GM19455 (cell line): ENCODE results near the gene KRT2.
"Not testable (repeated sequence)": the region's sequence is repeated elsewhere in the genome, so short reads cannot be mapped to it uniquely, and the experiment has no call there.

Experiments
- ATAC-seq: cut with Tn5 transposase; IDR thresholded peaks from one replicate; pipeline ENCODE4 v1.9.1; 2021; ENCODE audit not compliant: unreplicated experiment

Gene KRT2

GRCh38 chr12:52685406-52685890, 33.4 kb upstream of the KRT2 start:
- no peak for ATAC-seq

GRCh38 chr12:52684431-52684830, 32.4 kb upstream of the KRT2 start:
- no peak for ATAC-seq

- no peak for ATAC-seq
Observed at GRCh38 chr12:52683575-52684300, 31.7 kb upstream of the KRT2 start.

- ATAC-seq = no peak
Observed at GRCh38 chr12:52682938-52683574, 31.0 kb upstream of the KRT2 start.

- no peak for ATAC-seq
Observed at GRCh38 chr12:52682381-52682660, 30.3 kb upstream of the KRT2 start.

- ATAC-seq = no peak
Observed at GRCh38 chr12:52681526-52682380, 29.7 kb upstream of the KRT2 start.

- no peak for ATAC-seq
Observed at GRCh38 chr12:52680363-52680762, 28.4 kb upstream of the KRT2 start, which contains the start of gene KRT1. Gene KRT1, minus strand, starts transcription at chr12:52680407. Its CDS starts 59 bp downstream, at chr12:52680348.

- no peak for ATAC-seq
Observed at GRCh38 chr12:52679875-52680274, 27.9 kb upstream of the KRT2 start.

- no peak for ATAC-seq
Observed at GRCh38 chr12:52677671-52678070, 25.7 kb upstream of the KRT2 start.

- ATAC-seq = no peak
Observed at GRCh38 chr12:52677126-52677525, 25.1 kb upstream of the KRT2 start.

- no peak for ATAC-seq
Observed at GRCh38 chr12:52676163-52676562, 24.2 kb upstream of the KRT2 start.

GRCh38 chr12:52675301-52675701, 23.3 kb upstream of the KRT2 start:
- no peak for ATAC-seq

- no peak for ATAC-seq
Observed at GRCh38 chr12:52674433-52674775, 22.4 kb upstream of the KRT2 start.

- no peak for ATAC-seq
Observed at GRCh38 chr12:52673713-52674432, 21.9 kb upstream of the KRT2 start.

GRCh38 chr12:52673217-52673616, 21.2 kb upstream of the KRT2 start:
- ATAC-seq = no peak

GRCh38 chr12:52672321-52672933, 20.4 kb upstream of the KRT2 start:
- ATAC-seq = no peak

- no peak for ATAC-seq
Observed at GRCh38 chr12:52670961-52671360, 18.9 kb upstream of the KRT2 start.

- no peak for ATAC-seq
Observed at GRCh38 chr12:52670506-52670905, 18.5 kb upstream of the KRT2 start.

- ATAC-seq = not testable (repeated sequence)
Observed at GRCh38 chr12:52669941-52670340, 17.9 kb upstream of the KRT2 start.

GRCh38 chr12:52669426-52669825, 17.4 kb upstream of the KRT2 start:
- no peak for ATAC-seq

- no peak for ATAC-seq
Observed at GRCh38 chr12:52667931-52668330, 15.9 kb upstream of the KRT2 start.
